Measurements from ENCODE around the gene ARID5B.
"Not testable (repeated sequence)": the region's sequence is repeated elsewhere in the genome, so short reads cannot be mapped to it uniquely, and the experiment has no call there.

ARID5B gene

DNA sequence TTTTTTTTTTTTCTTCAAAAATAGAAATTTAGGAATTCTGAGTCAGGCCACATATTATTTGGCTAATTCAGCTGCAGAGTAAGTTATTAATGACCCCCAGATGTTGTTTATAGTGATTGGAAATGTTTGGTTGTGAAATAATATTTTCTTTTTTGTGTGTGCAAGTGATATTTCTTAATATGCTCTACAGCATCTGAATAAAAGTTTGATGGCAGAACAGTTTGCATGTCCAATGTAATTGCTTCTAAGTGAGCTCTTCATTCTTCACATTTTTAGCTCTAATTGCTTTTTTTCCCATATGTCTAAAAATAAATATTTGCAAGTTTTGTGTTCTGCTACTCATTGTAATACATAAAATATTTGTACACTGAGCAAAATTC is 116.0 kb downstream of the ARID5B start:
- DNase-seq, result no peak

- DNase-seq, result no peak
Measured at GRCh38 chr10:62018131-62018911, 116.8 kb downstream of the ARID5B start.

DNA sequence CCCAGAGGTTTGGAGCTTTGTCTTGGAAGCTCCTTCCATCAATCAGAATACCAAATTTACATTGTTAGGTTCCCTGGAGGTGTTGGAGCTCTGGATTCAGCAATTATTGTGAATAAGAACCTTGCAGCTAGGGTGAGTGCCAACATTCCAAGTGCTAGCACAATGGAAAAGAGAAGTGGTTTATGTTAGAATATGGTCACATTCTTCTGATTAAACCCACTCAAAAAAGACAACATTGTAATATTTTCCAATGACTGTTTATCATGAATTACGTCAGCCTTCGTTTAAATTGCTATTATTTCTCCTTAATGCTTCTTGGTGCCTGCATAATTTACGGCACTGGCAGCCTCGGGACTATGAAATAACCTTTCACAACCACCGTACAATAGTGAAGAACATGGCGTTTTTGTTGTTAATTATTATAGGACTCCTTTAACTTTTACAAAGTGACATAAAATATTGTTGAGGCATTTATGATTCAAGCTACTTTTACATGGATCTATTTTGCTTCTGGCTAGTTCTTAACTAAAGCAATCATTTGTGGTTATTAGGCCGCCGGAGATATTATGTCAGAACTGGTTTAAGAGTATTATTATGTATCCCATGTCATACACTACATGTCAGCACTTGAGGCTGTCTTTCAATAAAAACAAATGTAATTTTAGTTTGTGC is 117.7 kb downstream of the ARID5B start:
- no peak for DNase-seq

DNA sequence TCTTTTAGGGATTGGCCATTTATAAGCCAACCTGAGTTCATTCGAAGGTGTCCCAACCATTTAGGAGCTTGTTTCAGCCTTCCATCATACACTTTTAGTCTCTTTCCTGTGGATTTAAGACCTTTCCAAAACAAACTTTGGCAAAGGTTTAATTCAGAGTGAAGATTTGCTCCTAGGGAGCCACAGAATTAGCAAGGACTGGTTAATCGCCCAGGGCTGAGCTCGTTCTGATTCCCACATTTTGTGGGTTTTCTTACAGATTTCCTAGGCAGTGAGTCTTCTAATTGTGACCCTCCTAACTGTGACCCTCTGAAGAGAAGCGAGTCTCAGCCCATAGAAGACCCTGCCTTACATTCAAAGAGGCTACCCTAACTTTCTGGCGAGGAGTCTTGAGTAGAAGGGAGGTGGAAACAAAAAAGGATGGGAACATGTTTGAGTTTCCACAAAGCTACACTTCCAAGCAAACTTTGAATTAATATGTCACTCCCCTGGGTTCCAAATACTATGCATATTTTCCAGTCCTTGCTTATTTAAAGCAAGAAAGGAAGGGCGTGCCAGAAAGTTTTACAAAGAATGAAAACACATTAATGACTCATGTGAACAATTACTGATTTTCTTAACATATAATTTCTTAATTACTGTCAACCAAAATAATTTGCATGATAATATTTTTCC is 118.3 kb downstream of the ARID5B start:
- no peak for DNase-seq

- DNase-seq, result no peak
Measured at GRCh38 chr10:62021128-62021665, 119.7 kb downstream of the ARID5B start.

- no peak for DNase-seq
Measured at GRCh38 chr10:62021978-62022802, 120.7 kb downstream of the ARID5B start.

GRCh38 chr10:62022830-62023229 is 121.3 kb downstream of the ARID5B start:
- DNase-seq, result no peak

DNA sequence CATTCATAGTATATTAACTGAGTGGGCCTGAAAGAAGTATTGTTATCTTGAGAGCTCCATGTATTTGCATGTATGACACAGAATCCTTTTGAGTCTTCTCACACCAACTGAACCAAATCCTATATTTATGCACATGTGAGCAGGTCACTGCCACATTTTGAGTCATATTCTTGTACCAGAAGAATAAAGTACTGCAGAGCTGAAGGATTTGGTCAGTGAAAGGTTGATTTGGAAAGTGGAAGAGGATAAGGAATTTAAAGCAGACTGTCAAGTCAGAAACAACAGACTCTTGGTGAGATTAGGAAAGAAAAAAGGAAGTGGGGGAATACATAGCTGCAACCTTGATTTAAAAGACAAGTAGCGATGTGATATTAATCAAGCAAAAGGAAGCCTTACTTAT is 121.8 kb downstream of the ARID5B start:
- DNase-seq, result no peak

- no peak for DNase-seq
Measured at GRCh38 chr10:62024026-62024701, 122.7 kb downstream of the ARID5B start.

GRCh38 chr10:62025134-62025794 is 123.8 kb downstream of the ARID5B start:
- no peak for DNase-seq

GRCh38 chr10:62025901-62026879 is 124.7 kb downstream of the ARID5B start:
- no peak for DNase-seq

- DNase-seq, result no peak
Measured at GRCh38 chr10:62027841-62028501, 126.5 kb downstream of the ARID5B start.

DNA sequence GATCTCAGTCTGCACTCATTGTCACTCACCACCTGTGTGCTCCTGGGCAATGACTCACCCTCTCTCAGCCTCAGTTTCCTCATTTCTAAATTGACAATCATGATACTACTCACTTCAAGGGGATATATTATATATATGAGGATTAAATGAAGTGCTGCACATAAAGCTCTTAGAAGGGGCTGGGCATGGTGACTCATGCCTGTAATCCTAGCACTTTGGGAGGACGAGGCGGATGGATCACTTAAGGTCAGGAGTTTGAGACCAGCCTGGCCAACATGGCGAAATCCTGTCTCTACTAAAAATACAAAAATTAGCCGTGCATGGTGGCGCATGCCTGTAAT is 127.0 kb downstream of the ARID5B start:
- DNase-seq, result not testable (repeated sequence)

- no peak for DNase-seq
Measured at GRCh38 chr10:62029401-62029800, 127.9 kb downstream of the ARID5B start.

- no peak for DNase-seq
Measured at GRCh38 chr10:62031507-62031906, 130.0 kb downstream of the ARID5B start.

DNA sequence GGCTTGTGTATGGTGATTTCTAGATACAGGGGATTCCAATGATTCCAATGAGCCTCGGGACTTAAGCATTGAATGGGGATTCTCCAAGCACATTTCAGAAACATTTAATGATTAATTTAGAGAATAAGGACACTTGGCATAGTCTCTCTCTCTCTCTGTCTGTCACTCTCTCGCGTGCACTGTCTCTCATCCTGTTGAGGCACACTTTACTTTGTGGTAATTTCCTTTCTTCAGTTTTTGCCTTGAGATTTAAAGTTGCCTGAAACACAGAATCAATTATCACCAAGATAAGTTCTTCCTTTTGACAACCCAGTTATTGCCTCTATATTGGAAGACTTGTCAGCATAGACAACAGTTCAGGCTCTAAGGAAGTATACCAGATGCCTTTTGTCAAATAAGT is 131.6 kb downstream of the ARID5B start:
- no peak for DNase-seq

- DNase-seq, result no peak
Measured at GRCh38 chr10:62034096-62034640, 132.7 kb downstream of the ARID5B start.

GRCh38 chr10:62036186-62037081 is 134.9 kb downstream of the ARID5B start:
- DNase-seq, result no peak
